Activated CD4-positive, alpha-beta T cell treated with anti-CD3 and anti-CD28 coated beads, Interleukin-2, amount 50 U/mL, for 48 hours (primary cell): ENCODE measurements around the gene C1orf174.
A peak's percentile ranks its signal among the peaks of the same experiment; 100 is the strongest.
"Not testable (repeated sequence)": the region's sequence is repeated elsewhere in the genome, so short reads cannot be mapped to it uniquely, and the experiment has no call there.

Source experiments
- DNase-seq, 2 experiments: peaks; one replicate each; pipeline ENCODE4 v3.0.0-alpha.2; 2020

Gene C1orf174

DNA sequence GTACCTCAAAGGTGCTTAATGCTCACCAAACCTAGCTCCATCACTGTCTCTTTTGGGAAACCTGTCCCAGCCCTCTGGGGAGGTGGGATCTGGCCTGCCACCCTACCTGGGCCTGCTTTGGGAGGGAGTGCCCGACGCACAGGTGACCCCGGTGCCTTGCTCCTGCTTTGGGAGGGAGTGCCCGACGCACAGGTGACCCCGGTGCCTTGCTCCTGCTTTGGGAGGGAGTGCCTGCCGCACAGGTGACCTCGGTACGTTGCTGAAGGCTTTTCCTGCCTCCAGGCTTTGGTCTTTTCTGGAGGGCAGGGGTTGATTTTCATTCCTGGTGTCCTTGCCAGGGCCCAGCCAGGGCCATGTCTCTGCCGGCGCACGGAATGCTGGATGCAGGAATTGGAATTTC lies 25.2 kb upstream of the C1orf174 start:
- no peak for DNase-seq

DNA sequence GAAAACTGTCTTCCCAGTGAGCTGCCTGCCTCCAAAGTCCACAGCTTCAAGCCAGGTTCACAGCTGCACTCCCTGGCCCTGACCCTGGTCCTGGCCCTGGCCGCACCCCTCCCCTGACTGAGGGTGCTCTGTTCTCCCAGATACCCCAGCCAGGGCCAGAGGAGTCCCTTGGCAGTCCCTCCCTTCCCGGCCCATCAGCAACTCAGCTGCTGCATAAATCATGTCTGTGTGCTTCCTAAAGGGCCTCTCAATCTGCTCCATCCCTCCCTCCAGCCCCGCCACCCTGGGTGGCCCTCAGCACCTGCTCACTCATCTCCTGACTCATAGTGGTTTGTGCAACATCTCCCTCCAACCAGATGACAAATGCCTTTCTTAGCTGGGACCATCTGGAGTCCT lies 24.8 kb upstream of the C1orf174 start:
- no peak for DNase-seq

DNA sequence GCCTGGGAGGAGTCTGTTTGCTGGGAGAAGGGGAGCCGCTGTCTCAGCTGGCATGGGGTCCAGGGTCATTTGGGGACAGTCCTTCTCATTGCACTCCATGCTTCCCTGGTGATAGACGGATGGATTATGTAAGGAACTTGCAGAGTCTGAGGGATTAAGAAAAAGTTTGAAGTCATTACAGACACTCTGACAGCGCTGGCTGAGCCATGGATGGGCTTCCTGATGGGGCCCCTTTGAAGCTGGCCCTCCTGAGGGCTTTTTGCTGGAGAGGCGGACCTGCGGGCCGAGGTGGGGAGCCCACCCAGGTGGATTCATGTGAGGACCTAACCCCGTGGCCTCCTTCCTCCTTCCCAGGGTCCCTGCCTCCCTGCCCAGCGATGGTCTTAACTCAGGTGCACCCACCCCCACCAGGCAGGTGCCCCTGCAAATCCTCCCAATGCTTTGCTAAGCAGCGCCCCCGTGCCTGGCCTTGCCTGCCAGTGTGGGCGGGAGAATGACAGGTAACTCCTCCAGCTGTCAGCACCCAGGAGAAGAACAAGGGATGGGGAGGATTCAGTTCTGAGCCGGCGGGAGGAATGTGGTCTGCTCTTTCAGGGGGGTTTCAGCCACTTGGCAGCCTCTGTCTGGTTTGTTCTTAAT lies 24.2 kb upstream of the C1orf174 start:
- DNase-seq: no peak

DNA sequence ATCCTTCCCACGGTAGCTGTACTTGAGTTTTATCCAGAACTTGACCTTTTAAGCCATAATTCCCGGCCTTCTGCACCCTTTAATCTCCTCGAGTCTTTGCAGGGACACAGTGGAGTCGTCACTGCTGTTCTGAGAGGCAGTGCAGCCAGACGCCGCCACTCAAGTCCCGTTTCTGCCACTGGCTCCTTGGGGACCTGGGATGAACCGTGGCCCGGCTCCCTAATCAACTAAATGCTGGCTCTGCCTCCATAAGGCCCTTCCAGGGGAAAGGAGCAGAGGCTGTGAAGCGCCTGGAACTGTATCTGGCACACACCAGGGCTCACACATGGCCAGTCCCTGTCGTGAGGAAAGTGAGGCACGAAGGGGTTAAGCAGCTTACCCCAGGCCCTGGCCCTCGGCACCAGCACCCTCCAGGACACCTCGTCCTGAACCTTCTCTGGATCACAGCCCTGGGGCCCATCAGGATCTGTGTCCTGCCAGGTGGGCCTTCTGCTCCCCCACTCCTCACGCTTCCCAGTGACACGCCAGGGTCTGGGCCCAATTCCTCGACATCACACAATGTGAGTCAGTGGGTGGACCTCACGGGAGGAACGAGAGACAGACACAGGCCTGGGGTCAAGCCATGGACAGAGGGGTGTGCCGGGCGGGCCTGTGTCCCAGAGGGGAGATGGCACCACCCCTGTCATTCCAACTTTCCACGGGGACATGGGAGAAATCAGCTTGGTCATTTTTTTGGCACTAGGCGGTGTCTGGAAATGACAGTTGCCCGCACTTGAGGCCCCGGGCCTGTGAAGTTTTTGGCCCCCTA lies 23.5 kb upstream of the C1orf174 start:
- no peak for DNase-seq

GRCh38 chr1:3922851-3923250 lies 22.8 kb upstream of the C1orf174 start:
- DNase-seq: no peak

DNA sequence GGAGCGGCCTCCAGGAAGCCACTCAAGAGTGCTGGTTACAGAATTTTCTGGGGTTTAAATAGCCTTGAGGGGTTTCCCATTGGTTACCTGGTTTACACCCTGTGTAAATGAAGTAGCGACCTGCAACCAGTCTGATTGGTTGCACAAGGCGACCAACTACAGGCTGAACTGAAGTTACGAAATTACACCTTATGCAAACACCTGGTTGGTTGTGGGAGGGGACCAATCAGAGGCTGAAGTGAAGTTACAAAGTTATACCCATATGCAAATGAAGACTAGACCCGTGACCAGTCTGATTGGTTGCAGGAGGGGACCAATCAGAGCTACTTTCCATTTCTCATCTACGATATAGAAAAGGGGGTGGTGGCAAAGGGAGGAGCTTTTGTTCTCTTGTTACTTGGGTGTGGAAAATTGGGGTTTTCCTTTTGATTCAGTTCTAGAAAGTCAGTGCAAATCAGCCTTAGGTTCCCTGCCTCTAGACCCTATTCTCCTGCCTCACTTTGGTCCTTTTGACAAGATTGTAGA lies 22.2 kb upstream of the C1orf174 start:
- DNase-seq: no peak

DNA sequence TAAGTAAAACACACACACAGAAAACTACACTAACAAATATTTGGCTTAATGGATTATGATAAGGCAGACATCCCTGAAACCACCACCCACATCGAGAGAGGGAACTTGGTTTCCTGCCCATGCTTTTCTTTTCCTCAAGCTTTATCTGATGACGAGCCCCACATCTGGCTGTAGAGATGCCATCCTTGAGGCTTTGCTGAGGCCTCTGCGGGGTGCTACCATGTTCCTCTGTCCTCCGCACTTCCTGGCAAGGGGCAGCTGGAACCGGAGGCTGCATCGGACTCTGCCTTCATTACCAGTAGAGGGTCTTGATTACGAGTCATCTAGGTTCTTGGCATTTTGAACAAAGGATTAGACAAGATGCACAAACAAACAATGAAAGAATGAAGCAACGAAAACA lies 21.7 kb upstream of the C1orf174 start:
- DNase-seq: no peak

- DNase-seq: no peak
These were observed 19.6 kb upstream of the C1orf174 start for GRCh38 chr1:3919706-3920105.

- DNase-seq: no peak
These were observed 19.0 kb upstream of the C1orf174 start for GRCh38 chr1:3918966-3919611.

GRCh38 chr1:3918359-3918758 lies 18.3 kb upstream of the C1orf174 start:
- not testable (repeated sequence) for DNase-seq

GRCh38 chr1:3917761-3918160 lies 17.7 kb upstream of the C1orf174 start:
- no peak for DNase-seq

- no peak for DNase-seq
These were observed 15.6 kb upstream of the C1orf174 start for GRCh38 chr1:3915551-3916121.

- no peak for DNase-seq
These were observed 14.8 kb upstream of the C1orf174 start for GRCh38 chr1:3914911-3915310.

DNA sequence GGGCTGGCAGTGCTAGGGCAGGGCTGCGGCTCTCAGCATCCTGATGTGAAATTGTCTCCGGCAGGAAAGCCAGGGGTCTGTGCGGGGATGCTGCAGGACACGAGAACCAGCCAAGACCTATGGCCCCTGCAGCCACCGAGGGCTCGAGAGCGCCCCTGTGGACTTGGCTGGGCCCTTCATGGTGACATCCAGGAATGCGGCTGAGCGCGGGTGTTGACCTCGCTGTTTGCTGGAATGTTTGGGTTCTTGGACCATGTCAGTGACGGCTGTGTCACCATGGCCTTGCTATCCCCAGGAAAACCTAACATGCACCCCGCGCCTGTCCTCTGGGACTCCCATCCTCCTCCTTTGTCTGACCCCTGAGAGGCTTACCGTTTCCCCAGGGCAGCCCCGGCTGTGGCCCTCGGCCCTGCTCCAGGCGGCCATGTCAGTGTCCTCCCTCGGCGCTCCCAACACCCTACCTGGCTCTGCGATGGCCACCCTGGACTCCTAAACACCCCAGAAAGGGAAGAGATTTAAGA lies 14.3 kb upstream of the C1orf174 start:
- DNase-seq: no peak

DNA sequence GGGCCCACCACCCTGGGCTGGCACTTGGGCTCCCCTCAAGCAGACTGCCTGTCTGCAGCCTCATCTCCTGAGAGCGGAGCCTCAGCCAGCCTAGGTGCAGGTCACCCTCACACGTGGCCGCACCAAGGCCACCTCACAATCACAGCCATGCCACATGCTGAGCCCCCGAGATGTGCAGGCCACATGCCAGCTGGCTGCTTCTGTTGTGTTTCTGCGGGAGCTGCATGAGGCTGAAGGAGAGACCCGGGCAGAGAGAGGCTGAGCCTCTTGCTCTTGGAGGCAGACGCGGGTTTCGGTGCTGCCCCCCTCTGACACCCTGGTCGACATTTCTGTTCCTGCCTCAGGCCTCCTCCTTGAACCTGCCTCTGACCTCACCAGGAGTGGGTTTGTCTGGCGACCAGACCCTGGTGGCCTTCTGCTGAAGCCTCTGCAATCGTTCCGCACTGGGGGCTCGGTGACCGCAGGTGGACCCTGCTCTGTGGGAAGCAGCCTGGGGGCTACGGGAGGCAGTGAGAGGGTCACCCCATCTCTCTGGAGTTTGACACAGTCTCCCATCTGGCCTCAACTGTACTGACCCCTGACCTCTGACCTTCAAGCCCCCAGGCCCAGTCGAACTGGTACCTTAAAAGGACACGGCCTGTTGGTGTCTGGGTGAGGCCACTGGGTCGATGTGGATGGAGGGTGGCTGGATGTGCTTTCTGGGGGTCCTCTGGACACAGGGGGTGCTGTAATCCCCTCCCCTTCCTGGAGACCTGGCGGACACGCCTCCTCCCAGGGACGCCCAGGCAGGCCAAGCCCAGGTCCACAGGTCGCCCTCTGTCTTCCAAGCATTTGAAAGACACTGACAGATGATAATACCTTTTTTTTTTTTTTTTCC lies 13.0 kb upstream of the C1orf174 start:
- DNase-seq: no peak

GRCh38 chr1:3911981-3912808 lies 12.1 kb upstream of the C1orf174 start:
- DNase-seq: no peak

DNA sequence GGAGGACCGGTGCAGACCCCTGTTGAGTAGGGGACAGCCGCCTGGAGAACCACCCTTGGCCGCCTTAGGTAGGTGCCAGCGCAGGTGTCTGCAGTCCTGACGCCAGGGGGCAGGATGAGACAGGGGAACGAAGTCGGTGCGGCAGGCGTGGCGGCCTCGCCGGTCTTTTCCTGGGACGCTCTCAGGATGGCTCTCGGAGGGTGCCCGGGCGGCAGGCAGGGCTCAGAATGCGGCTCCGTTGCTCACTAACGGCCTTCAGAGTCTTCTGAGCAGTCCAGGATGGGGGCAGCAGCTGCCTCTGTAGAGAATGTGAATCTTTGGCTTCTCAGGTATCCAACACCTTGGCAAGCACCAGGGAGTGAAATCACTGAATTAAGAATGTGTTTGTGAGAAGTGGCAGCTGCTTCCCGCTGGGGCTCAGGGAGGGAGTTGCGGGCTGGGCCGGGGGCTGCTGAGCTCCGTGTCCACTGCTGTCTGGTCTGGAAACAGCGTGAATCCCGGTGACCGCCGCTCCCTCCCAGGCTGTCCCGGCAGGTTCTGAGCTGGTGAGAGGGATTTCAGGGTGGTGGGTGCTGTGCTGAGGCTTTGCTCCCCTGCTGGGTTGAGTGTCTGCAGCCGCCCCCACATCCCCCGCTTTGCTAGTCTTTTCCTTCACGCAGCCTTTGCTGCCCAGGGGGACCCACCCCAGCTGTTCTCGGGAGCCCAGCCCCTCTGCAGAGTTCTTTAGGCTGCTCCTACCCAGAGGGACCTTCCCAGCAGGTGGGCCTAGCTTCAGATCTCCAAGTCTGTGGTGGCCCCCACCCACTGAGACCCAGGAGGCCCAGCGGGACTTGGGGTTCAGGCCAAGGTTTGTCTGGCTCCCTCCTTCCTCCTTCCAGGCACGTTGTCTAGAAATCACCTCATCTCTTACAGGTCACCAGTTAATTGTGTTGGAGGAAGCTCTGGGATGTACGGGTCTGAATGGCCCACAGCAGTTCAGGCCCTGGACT lies 11.1 kb upstream of the C1orf174 start:
- DNase-seq: peak; percentile 80 to 84

DNA sequence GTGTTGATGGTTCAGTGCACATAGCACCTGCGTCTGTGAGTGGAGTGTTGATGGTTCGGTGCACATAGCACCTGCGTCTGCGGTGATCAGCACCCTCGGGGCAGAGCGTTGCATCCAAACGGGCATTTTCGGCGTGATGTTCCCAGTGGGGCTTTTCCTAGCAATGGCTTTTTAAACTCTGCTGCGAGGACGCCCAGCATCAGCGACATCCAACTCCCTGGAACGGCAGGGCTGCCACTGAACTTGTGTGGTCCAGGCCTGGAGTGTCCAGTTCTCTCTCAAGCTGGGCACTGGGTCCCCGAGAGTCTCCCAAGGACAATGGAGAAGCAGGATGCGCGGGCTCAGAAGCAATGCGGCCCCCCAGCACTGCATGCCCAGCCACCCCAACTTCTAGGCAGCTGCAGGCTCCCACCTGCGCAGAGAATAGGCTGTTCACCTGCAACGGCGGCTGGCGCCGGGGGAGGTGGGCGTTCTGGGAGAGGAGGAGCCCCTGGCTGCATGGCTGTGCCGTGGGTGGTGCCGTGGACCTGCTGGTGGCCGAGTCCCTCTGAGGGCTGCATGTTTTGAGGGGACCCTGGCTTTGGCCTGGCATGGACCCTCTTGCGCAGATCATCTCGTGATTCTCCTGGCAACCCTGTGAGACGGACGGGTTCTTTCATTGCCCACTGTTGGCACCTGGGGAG lies 10.1 kb upstream of the C1orf174 start:
- no peak for DNase-seq

DNA sequence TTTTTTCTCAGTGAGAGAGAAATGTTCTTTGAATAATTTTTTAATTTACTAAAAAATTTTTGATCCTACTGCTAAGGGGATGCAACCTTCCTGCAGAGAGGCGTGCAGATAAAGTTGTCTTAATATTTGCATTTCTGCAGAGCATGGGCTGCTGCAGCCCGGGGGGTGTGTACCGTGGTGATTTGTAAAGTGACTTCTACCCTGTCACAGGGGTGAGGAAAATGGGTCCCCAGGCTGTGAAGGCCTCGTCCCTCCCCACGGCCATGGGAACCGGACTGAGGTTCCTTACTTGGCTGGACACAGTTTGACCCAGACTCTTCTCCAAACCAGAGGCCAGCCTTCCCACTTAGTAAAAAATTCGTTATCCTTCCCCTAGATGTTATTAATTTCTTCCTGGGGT lies 9.5 kb upstream of the C1orf174 start:
- no peak for DNase-seq
